GM12878 (cell line): ENCODE measurements around the gene WDR48. TPM values are rescaled to one million over a fixed set of nuclear protein-coding genes. Genes with fewer than 3 reads are reported as not detected.

Experiments
- ATAC-seq: fragments of 200-7000 bp; cut with Tn5 transposase; 3 replicates; pipeline ENCODE4 v1.9.1; 2020; ENCODE audit warnings: mild to moderate bottlenecking, moderate library complexity
- BruUV-seq: library from RNA; stranded (reverse); fragments of 400-500 nt; replicated peaks from 2 replicates; lab custom pipeline; 2021; lab: Mats Ljungman, UMichigan
- CTCF ChIA-PET: fragments of 300-600 bp; sonication (Branson Sonifier 250); formaldehyde crosslinking; extraction: SDS; loops from one replicate; lab custom pipeline; 2021; ENCODE audit warnings: inconsistent platforms; lab: Yijun Ruan, JAX
- POLR2A ChIA-PET: fragments of 350-600 bp; formaldehyde crosslinking; extraction: SDS; loops from one replicate; lab custom pipeline; 2021; ENCODE audit warnings: inconsistent platforms; lab: Charles Lee
- RAD21 ChIA-PET: fragments of 300-600 bp; sonication (Branson Sonifier 250); formaldehyde crosslinking; loops from one replicate; lab custom pipeline; 2023; ENCODE audit warnings: antibody characterized with exemption; ENCODE audit not compliant: unreplicated experiment; lab: Charles Lee
- SMC1A ChIA-PET: fragments of 300-600 bp; sonication (Branson Sonifier 250); formaldehyde crosslinking; loops from one replicate; lab custom pipeline; 2023; ENCODE audit not compliant: unreplicated experiment, uncharacterized antibody; lab: Charles Lee
- DNase-seq: peaks from one replicate; pipeline ENCODE4 v3.0.0-alpha.2; 2011; ENCODE audit warnings: low read depth, low spot score
- FAIRE-seq: peaks from 3 replicates; lab custom pipeline; 2011; peaks lifted over from hg19 to GRCh38; lab: Jason Lieb, UNC
- H2AFZ ChIP-seq: 2 replicates; pipeline ENCODE4 v1.6.0; 2011; ENCODE audit warnings: low read depth, low read length, control low read depth; ENCODE audit not compliant: control insufficient read depth
- H3K27ac ChIP-seq: 2 replicates; pipeline ENCODE4 v1.5.1; 2011; ENCODE audit warnings: control low read depth; ENCODE audit not compliant: control insufficient read depth, insufficient read depth
- H3K27me3 ChIP-seq, 2 experiments: replicated peaks in 1 of 2; 2 replicates each; pipeline versions ENCODE4 v1.6.0 to v1.6.1; 2011; ENCODE audit warnings: low read length in 1 of 2; ENCODE audit not compliant: control insufficient read depth in 2 of 2, insufficient read depth in 2 of 2
- H3K36me3 ChIP-seq, 2 experiments: 2 replicates each; pipeline ENCODE4 v1.5.1; 2011; ENCODE audit warnings: low read length in 1 of 2; ENCODE audit not compliant: control insufficient read depth in 2 of 2, insufficient read depth in 2 of 2
- H3K4me1 ChIP-seq: 2 replicates; pipeline ENCODE4 v1.6.1; 2011; ENCODE audit warnings: mild to moderate bottlenecking, low read length, moderate library complexity, mixed read lengths; ENCODE audit not compliant: control insufficient read depth, insufficient read depth
- H3K4me2 ChIP-seq: 2 replicates; pipeline ENCODE4 v1.6.0; 2011; ENCODE audit warnings: control low read depth; ENCODE audit not compliant: control insufficient read depth, insufficient read depth
- H3K4me3 ChIP-seq: fragments of 200-600 bp; sonication (generic); 2 replicates; pipeline ENCODE4 v1.5.1; 2016
- H3K79me2 ChIP-seq: 2 replicates; pipeline ENCODE4 v1.6.0; 2011; ENCODE audit warnings: low read length; ENCODE audit not compliant: control insufficient read depth, insufficient read depth
- H3K9ac ChIP-seq: 2 replicates; pipeline ENCODE4 v1.8.0; 2011; ENCODE audit warnings: low read length, control low read depth, mixed read lengths; ENCODE audit not compliant: control insufficient read depth, insufficient read depth
- H3K9me3 ChIP-seq: replicated peaks from 3 replicates; pipeline ENCODE4 v1.5.1; 2011; ENCODE audit warnings: mild to moderate bottlenecking, low read length; ENCODE audit not compliant: control insufficient read depth, insufficient read depth
- H4K20me1 ChIP-seq: 2 replicates; pipeline ENCODE4 v1.6.0; 2011; ENCODE audit not compliant: control insufficient read depth, insufficient read depth
- BCLAF1 ChIP-seq: fragments of 450-650 bp; IDR thresholded peaks from 2 replicates; pipeline ENCODE4 v1.6.1; 2017; ENCODE audit warnings: antibody characterized with exemption, mild to moderate bottlenecking, moderate library complexity
- CBX3 ChIP-seq: fragments of 200-600 bp; sonication (generic); IDR thresholded peaks from 2 replicates; pipeline ENCODE4 v1.6.1; 2016; ENCODE audit warnings: low read depth, borderline replicate concordance
- ETV6 ChIP-seq, 2 experiments: fragments of 450-650 bp in 1 of 2; IDR thresholded peaks in 1 of 2; conservative IDR thresholded peaks in 1 of 2; 2 replicates each; pipeline ENCODE4 v1.6.1; 2014; ENCODE audit warnings: antibody characterized with exemption in 1 of 2, borderline replicate concordance in 1 of 2, low read depth in 1 of 2, mild to moderate bottlenecking in 1 of 2, moderate library complexity in 1 of 2
- EZH2 ChIP-seq: IDR thresholded peaks from 2 replicates; pipeline ENCODE4 v1.6.1; 2012; ENCODE audit warnings: low read depth, mild to moderate bottlenecking, control low read depth, inconsistent platforms, low read length, borderline replicate concordance; ENCODE audit not compliant: control insufficient read depth
- FOXM1 ChIP-seq: IDR thresholded peaks from 2 replicates; pipeline ENCODE4 v1.6.1; 2012; ENCODE audit warnings: low read depth, mild to moderate bottlenecking, inconsistent platforms, low read length, moderate library complexity
- GATAD2B ChIP-seq: fragments of 450-650 bp; conservative IDR thresholded peaks from 2 replicates; pipeline ENCODE4 v1.6.1; 2017; ENCODE audit warnings: low read depth, mild to moderate bottlenecking, moderate library complexity
- HDAC2 ChIP-seq: fragments of 200-600 bp; sonication (generic); IDR thresholded peaks from 2 replicates; pipeline ENCODE4 v1.6.1; 2017
- JUNB ChIP-seq: IDR thresholded peaks from 2 replicates; pipeline ENCODE4 v1.6.1; 2016; ENCODE audit warnings: antibody characterized with exemption, mild to moderate bottlenecking
- NFIC ChIP-seq: IDR thresholded peaks from 2 replicates; pipeline ENCODE4 v1.6.1; 2012; ENCODE audit warnings: low read depth, mild to moderate bottlenecking, inconsistent platforms, low read length, moderate library complexity
- NRF1 ChIP-seq: conservative IDR thresholded peaks from 2 replicates; pipeline ENCODE4 v1.6.1; 2011; ENCODE audit warnings: mild to moderate bottlenecking, low read depth, low read length, improper control_type of control experiment
- SIN3A ChIP-seq: IDR thresholded peaks from 2 replicates; pipeline ENCODE4 v1.6.1; 2012; ENCODE audit warnings: low read depth, low read length, improper control_type of control experiment
- SMAD5 ChIP-seq: IDR thresholded peaks from 2 replicates; pipeline ENCODE4 v1.6.1; 2016; ENCODE audit warnings: antibody characterized with exemption, low read depth
- TARDBP ChIP-seq: IDR thresholded peaks from 2 replicates; pipeline ENCODE4 v1.6.1; 2016; ENCODE audit warnings: borderline replicate concordance
- TBL1XR1 ChIP-seq: IDR thresholded peaks from 2 replicates; pipeline ENCODE4 v1.6.1; 2012; ENCODE audit warnings: low read depth, low read length, improper control_type of control experiment
- ZNF207 ChIP-seq: fragments of 450-650 bp; IDR thresholded peaks from 2 replicates; pipeline ENCODE4 v1.6.1; 2014; ENCODE audit warnings: antibody characterized with exemption, mild to moderate bottlenecking, borderline replicate concordance
- WGBS: methylation state at CpG from one replicate; pipeline ENCODE4 v1.1.6; 2016; ENCODE audit warnings: low lambda C conversion rate; ENCODE audit not compliant: insufficient replicate concordance, insufficient coverage; ENCODE audit errors: missing lambda C conversion rate; 5-methylcytosine and 5-hydroxymethylcytosine counted together
- in situ Hi-C: fragments of 300-500 bp; cut with MboI; formaldehyde crosslinking; loops from 9 replicates; pipeline ENCODE4 v1.14.3; 2018; ENCODE audit warnings: mixed read lengths
- intact Hi-C: fragments of 100-400 bp; cut with micrococcal nuclease; formaldehyde crosslinking; loops from one replicate; pipeline ENCODE4 v1.14.2; 2022; ENCODE audit not compliant: unreplicated experiment
- polyA plus RNA-seq, 11 experiments: library from polyadenylated mRNA; depleted of rRNA in 4 of 11; unstranded in 6 of 11; stranded (reverse) in 5 of 11; fragments of >200 nt; fragmentation: Nextera tagmentation in 4 of 11; fragmentation: Illumina TruSeq in 1 of 11; extraction: Ambion mirVana in 4 of 11; extraction: Trizol in 1 of 11; gene quantifications; 1 replicate in 1 of 11; 2 replicates in 10 of 11; pipeline versions ENCODE4 v1.2.1 to v1.2.3, GENCODE V29; 2011 to 2016; ENCODE audit warnings: inconsistent platforms in 2 of 11, missing spikeins in 2 of 11, low read depth in 1 of 11
- total RNA-seq, 4 experiments: library from RNA; depleted of rRNA in 3 of 4; stranded (reverse); fragments of >200 nt in 3 of 4; fragmentation: Illumina TruSeq in 1 of 4; extraction: Trizol in 1 of 4; gene quantifications; 2 replicates each; pipeline versions ENCODE4 v1.2.1 to v1.2.3, GENCODE V29; 2013 to 2021
- TF ChIP-seq, protein P1 (sequence below): fragments of 450-650 bp; IDR thresholded peaks from 2 replicates; pipeline ENCODE4 v1.6.1; 2016; ENCODE audit warnings: mild to moderate bottlenecking
- TF ChIP-seq, protein P2 (sequence below): fragments of 450-650 bp; formaldehyde crosslinking; IDR thresholded peaks from 2 replicates; pipeline ENCODE4 v1.5.0; 2022; ENCODE audit warnings: mild to moderate bottlenecking, missing genetic modification characterization

The WDR48 gene
- total and polyA plus RNA-seq, 10 of the 15 experiments (the other 5 are each of a cell fraction or from before 2014, with no cell fraction given) = 16.8 to 43.8 (median 29.0) TPM

GRCh38 chr3:39056151-39056550, 4.3 kb downstream of the WDR48 start:
- H3K36me3 ChIP-seq = no peaks in the 10 kb centered on the region
- ChIA-PET SMC1A (interaction anchor here (0.7 to 1.4 kb wide), 5 partner anchors 11 to 232 kb away, joined by 3 to 6 read pairs (median 3); no protein-coding TSS in a partner anchor), RAD21 (interaction anchor here (1.3 kb wide), 1 partner anchor 56 kb away, joined by 3 read pairs; no protein-coding TSS in a partner anchor), POLR2A (interaction anchor here (0.6 kb wide), 1 partner anchor 49 kb away, joined by 3 read pairs; no protein-coding TSS in a partner anchor), CTCF (interaction anchor here (1.0 to 1.8 kb wide), 4 partner anchors 10 to 56 kb away, joined by 3 to 6 read pairs (median 4); no protein-coding TSS in a partner anchor)
- H3K4me3 ChIP-seq = no peak overlapping the region
- no peaks in the 10 kb centered on the region for H3K9me3 ChIP-seq
- 0 out of 2 replicates have a peak overlapping the region, but pooled peaks have one; percentile 10 for H3K27ac ChIP-seq
- no peaks in the 10 kb centered on the region for H3K27me3 ChIP-seq
- FAIRE-seq = no peak
- H2AFZ ChIP-seq = no peak overlapping the region
- intact Hi-C loops = no loop called here
- peaks cover 15% of the 10 kb centered on the region for H3K79me2 ChIP-seq
- in situ Hi-C loops = no loop called here
- WGBS = 84% methylated on average over 3 of the region's 3 CpGs
- H3K4me1 ChIP-seq = peaks cover 4% of the 10 kb centered on the region
- peak overlapping the region; percentile 26 for H3K4me2 ChIP-seq
- no peak overlapping the region; the same call in 1 of the 2 replicates for H3K9ac ChIP-seq
- no peak for DNase-seq
- no peak for ATAC-seq
- TF ChIP-seq ZNF207 (no peak), SIN3A (no peak), BCLAF1 (no peak), SMAD5 (no peak), NRF1 (no peak), EZH2 (no peak), HDAC2 (no peak), JUNB (peak; percentile 75), CBX3 (no peak), NFIC (peak; percentile 63; the same call in 1 of the 2 replicates), TARDBP (no peak), GATAD2B (no peak), FOXM1 (peak; percentile 44; the same call in 1 of the 2 replicates), ETV6 (conservative IDR thresholded peaks at IDR 0.05 in 1 of 2, IDR thresholded peaks at IDR 0.05 in 1 of 2; ENCODE audit: borderline replicate concordance in 1 of 2, low read depth in 1 of 2) (no peak), TBL1XR1 (no peak)
- TF ChIP-seq, protein P1, sequence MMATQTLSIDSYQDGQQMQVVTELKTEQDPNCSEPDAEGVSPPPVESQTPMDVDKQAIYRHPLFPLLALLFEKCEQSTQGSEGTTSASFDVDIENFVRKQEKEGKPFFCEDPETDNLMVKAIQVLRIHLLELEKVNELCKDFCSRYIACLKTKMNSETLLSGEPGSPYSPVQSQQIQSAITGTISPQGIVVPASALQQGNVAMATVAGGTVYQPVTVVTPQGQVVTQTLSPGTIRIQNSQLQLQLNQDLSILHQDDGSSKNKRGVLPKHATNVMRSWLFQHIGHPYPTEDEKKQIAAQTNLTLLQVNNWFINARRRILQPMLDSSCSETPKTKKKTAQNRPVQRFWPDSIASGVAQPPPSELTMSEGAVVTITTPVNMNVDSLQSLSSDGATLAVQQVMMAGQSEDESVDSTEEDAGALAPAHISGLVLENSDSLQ = no peak
- TF ChIP-seq, protein P2, sequence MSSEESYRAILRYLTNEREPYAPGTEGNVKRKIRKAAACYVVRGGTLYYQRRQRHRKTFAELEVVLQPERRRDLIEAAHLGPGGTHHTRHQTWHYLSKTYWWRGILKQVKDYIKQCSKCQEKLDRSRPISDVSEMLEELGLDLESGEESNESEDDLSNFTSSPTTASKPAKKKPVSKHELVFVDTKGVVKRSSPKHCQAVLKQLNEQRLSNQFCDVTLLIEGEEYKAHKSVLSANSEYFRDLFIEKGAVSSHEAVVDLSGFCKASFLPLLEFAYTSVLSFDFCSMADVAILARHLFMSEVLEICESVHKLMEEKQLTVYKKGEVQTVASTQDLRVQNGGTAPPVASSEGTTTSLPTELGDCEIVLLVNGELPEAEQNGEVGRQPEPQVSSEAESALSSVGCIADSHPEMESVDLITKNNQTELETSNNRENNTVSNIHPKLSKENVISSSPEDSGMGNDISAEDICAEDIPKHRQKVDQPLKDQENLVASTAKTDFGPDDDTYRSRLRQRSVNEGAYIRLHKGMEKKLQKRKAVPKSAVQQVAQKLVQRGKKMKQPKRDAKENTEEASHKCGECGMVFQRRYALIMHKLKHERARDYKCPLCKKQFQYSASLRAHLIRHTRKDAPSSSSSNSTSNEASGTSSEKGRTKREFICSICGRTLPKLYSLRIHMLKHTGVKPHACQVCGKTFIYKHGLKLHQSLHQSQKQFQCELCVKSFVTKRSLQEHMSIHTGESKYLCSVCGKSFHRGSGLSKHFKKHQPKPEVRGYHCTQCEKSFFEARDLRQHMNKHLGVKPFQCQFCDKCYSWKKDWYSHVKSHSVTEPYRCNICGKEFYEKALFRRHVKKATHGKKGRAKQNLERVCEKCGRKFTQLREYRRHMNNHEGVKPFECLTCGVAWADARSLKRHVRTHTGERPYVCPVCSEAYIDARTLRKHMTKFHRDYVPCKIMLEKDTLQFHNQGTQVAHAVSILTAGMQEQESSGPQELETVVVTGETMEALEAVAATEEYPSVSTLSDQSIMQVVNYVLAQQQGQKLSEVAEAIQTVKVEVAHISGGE (CRISPR knock-in tag) = no peak
- no TSS peak for BruUV-seq
- H4K20me1 ChIP-seq = no peaks in the 10 kb centered on the region
